Activated gamma-delta T cell treated with Interleukin-2 at 50 U/mL for 16 hours (primary cell): ENCODE data around the gene AHCY.
"Not testable (repeated sequence)": the region's sequence is repeated elsewhere in the genome, so short reads cannot be mapped to it uniquely, and the experiment has no call there.

Experiments
- DNase-seq: peaks from one replicate; pipeline ENCODE4 v3.0.0-alpha.2; 2020

Gene AHCY

GRCh38 chr20:34296468-34296867, 6.7 kb downstream of the AHCY start:
- no peak for DNase-seq

DNA sequence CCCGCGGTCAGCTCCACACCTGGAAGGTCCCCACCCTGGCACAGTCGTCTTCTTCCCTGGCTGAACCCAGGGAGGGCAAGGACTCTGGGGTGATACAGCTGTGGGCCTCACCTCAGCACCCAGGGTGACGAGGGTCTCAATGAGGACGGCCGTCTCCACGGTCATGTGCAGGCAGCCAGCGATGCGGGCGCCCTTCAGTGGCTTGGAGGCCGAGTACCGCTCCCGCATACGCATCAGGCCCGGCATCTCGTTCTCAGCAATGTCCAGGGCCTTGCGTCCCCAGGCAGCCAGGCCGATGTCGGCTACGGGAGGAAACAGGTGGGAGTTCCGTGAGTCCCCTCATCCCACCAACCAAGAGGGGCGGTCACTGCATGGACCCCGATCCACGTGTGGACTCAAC, 7.9 kb downstream of the AHCY start:
- no peak for DNase-seq

GRCh38 chr20:34294563-34294962, 8.6 kb downstream of the AHCY start:
- no peak for DNase-seq

GRCh38 chr20:34293589-34293988, 9.6 kb downstream of the AHCY start:
- no peak for DNase-seq

- DNase-seq: no peak
Measured at GRCh38 chr20:34293119-34293518, 10.0 kb downstream of the AHCY start.

DNA sequence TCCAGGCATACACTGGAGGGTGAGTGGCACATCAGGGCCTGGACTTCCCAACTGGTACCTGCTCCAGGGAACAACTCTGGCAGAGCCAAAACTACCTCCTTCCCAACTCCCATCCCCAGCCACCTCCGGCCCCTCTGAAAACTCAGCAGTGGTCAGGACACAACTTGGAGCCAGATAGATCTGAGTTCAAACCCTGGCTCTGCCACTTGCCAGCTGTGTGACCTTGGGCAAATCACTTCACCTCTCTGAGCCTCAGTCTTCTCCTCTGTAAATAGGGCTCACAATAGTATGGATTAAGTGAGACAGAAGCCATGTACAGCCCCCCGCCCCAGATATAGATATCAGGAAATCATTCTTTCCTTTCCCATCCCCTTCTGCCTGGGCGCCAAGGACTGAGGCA, 10.7 kb downstream of the AHCY start:
- no peak for DNase-seq

DNA sequence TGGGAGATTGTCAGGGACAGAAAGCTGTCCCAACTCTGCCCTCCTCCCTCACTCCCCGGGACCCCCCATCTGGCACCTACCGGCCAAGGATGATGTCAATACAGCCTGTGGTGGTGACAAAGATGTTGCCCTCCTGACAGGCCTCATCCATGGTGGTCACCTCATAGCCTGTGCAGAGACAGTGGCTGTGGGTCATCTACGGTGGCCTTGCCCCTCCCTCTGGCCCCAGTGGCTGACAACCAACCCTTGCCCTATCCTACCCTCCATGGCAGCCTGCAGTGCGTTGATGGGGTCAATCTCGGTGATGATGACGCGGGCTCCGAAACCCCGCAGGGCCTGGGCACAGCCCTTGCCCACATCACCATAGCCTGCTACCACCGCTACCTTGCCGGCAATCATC, 12.7 kb downstream of the AHCY start:
- no peak for DNase-seq

GRCh38 chr20:34287500-34287899, 15.7 kb downstream of the AHCY start:
- DNase-seq: not testable (repeated sequence)

GRCh38 chr20:34285450-34285849, 17.7 kb downstream of the AHCY start:
- no peak for DNase-seq

- no peak for DNase-seq
Measured at GRCh38 chr20:34283844-34284243, 19.3 kb downstream of the AHCY start.

GRCh38 chr20:34282041-34282440, 21.1 kb downstream of the AHCY start:
- DNase-seq: no peak

- DNase-seq: no peak
Measured at GRCh38 chr20:34281177-34281576, 22.0 kb downstream of the AHCY start.

DNA sequence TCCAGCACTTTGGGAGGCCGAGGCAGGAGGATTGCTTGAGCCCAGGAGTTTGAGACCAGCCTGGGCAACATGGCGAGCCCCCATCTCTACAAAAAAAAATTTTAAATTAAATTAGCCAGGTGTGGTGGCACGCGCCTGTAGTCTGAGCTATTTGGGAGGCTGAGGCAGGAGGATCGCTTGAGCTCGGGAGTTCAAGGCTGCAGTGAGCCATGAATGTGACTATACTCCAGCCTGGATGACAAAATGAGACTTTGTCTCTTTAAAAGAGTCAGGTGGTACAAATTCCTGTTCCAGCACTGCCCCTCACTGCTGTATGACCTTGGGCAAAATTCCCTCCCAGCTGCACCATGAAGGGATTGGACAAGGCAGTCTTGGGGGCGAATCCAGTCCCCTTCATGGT, 28.5 kb downstream of the AHCY start:
- no peak for DNase-seq

GRCh38 chr20:34271956-34272355, 31.2 kb downstream of the AHCY start:
- DNase-seq: no peak

DNA sequence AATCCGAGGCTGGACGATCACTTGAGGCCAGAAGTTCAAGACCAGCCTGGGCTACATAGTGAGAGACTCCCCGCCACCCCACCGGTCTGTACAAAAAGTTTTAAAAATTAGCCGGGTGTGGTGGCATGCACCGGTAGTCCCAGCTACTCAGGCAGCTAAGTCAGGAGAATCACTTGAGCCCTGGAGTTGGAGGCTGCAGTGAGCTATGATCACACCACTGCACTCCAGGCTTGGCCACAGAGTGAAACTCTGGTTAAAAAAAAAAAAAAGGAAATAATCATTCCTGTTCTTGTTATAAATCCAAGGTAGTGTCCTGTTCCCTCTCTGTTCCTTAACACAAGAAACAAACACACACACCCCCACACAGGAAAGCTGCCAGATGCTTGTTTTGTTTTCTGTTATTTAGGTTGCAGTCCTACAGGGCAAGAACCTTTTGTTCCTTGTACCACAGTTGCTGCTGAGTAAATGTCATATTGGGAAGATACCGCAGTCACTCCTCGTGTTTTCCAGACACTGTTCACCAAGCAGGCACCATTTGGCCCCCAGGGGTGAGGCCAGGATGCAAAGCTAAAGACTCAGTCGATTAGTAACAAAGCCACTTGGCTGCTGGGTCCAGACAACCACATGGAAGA, 33.0 kb downstream of the AHCY start:
- DNase-seq: no peak

GRCh38 chr20:34268851-34269636, 34.1 kb downstream of the AHCY start:
- DNase-seq: peak; percentile 14

GRCh38 chr20:34268145-34268544, 35.0 kb downstream of the AHCY start:
- DNase-seq: no peak

- DNase-seq: no peak
Measured at GRCh38 chr20:34264141-34264540, 39.0 kb downstream of the AHCY start.

DNA sequence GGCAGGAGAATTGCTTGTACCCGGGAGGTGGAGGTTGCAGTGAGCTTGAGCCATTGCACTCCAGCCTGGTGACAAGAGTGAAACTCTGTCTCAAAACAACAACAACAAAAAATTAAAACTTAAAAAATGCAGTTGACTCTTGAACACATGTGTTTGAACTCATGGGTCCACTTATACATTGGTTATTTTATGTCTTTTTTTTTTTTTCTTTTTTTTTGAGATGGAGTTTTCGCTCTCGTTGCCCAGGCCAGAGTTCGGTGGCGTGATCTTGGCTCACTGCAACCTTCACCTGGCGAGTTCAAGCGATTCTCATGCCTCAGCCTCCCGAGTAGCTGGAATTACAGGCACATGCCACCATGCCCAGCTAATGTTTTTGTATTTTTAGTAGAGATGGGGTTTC, 39.7 kb downstream of the AHCY start:
- not testable (repeated sequence) for DNase-seq

- no peak for DNase-seq
Measured at GRCh38 chr20:34262488-34263288, 40.5 kb downstream of the AHCY start.

DNA sequence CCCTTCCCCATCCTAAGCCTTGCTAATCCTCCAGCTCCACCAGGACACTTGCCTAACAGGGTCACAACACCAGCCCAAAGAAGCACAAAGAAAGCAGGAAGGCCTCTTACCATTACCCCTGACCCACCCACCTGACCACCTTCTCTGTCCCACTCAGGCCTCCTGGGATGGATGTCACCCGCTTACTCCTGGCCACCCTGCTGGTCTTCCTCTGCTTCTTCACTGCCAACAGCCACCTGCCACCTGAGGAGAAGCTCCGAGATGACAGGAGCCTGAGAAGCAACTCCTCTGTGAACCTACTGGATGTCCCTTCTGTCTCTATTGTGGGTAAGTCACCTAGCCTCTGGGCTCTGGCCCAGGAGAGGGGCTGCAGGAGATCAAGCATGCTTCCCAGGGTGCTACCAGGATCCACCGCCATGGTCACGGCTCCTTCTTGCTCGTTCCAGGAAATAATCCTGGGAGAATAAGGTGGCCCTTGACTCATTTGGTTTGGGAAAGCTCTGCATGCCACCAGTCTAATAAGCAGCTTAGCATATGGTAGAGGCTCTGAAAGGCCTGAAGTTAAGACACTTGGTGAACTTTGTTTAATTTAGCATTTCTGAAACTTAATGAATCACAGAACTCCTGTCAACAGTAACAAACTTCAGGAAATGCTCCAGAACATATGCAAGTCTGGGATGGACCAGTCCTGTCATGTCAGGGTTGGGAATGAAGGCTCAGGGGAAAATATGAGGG, 42.8 kb downstream of the AHCY start:
- DNase-seq: no peak

DNA sequence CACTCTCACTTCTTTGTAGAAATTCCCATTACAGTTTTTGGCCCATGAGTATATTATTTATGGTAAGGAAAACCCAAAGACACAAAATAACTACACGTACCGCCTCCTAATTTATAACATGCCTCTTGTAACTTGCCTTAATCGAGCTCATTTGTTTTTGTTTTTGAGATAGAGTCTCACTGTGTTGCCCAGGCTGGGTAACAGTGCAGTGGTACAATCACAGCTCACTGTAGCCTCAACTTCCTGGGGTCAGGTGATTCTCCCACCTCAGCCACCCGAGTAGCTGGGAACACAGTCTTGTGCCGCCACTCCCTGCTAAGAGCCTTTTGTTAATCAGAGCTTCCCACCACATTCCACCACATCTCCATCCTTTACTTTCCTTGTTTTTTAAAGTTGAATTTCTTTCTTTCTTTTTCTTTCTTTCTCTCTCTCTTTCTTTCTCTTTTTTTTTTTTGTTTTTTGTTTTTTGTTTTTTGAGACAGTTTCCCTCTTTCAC, 46.5 kb downstream of the AHCY start:
- DNase-seq: no peak

- no peak for DNase-seq
Measured at GRCh38 chr20:34254979-34255378, 48.2 kb downstream of the AHCY start.
